GM19035 (cell line): ENCODE data around the gene KIF12.

ENCODE experiments used
- ATAC-seq: cut with Tn5 transposase; IDR thresholded peaks from one replicate; pipeline ENCODE4 v1.9.1; 2021; ENCODE audit not compliant: unreplicated experiment

Gene KIF12

GRCh38 chr9:114070188-114071103 lies 28.6 kb downstream of the KIF12 start:
- ATAC-seq, result no peak

GRCh38 chr9:114069476-114070187 lies 29.5 kb downstream of the KIF12 start:
- no peak for ATAC-seq

GRCh38 chr9:114065304-114065703 lies 33.8 kb downstream of the KIF12 start:
- ATAC-seq, result no peak

- no peak for ATAC-seq
Measured at GRCh38 chr9:114061830-114062474, 37.1 kb downstream of the KIF12 start.

- no peak for ATAC-seq
Measured at GRCh38 chr9:114061292-114061691, 37.8 kb downstream of the KIF12 start.

GRCh38 chr9:114060711-114061110 lies 38.4 kb downstream of the KIF12 start:
- no peak for ATAC-seq

GRCh38 chr9:114060070-114060469 lies 39.0 kb downstream of the KIF12 start:
- ATAC-seq, result no peak

GRCh38 chr9:114059047-114059803 lies 39.9 kb downstream of the KIF12 start:
- ATAC-seq, result no peak

GRCh38 chr9:114058688-114059046 lies 40.4 kb downstream of the KIF12 start:
- ATAC-seq, result no peak

GRCh38 chr9:114057161-114057885 lies 41.8 kb downstream of the KIF12 start:
- ATAC-seq, result no peak

- ATAC-seq, result no peak
Measured at GRCh38 chr9:114056527-114056926, 42.6 kb downstream of the KIF12 start.

- ATAC-seq, result no peak
Measured at GRCh38 chr9:114055894-114056293, 43.2 kb downstream of the KIF12 start.

GRCh38 chr9:114055061-114055460 lies 44.0 kb downstream of the KIF12 start:
- no peak for ATAC-seq

- no peak for ATAC-seq
Measured at GRCh38 chr9:114054191-114054690, 44.9 kb downstream of the KIF12 start.

GRCh38 chr9:114053246-114054005 lies 45.7 kb downstream of the KIF12 start:
- ATAC-seq, result no peak

GRCh38 chr9:114051706-114052105 lies 47.4 kb downstream of the KIF12 start:
- ATAC-seq, result no peak

- ATAC-seq, result no peak
Measured at GRCh38 chr9:114051281-114051680, 47.8 kb downstream of the KIF12 start.

GRCh38 chr9:114050646-114051045 lies 48.4 kb downstream of the KIF12 start:
- ATAC-seq, result no peak

- no peak for ATAC-seq
Measured at GRCh38 chr9:114050226-114050568, 48.9 kb downstream of the KIF12 start.
